ENCODE measurements around the gene EIF3B.

The EIF3B gene

DNA sequence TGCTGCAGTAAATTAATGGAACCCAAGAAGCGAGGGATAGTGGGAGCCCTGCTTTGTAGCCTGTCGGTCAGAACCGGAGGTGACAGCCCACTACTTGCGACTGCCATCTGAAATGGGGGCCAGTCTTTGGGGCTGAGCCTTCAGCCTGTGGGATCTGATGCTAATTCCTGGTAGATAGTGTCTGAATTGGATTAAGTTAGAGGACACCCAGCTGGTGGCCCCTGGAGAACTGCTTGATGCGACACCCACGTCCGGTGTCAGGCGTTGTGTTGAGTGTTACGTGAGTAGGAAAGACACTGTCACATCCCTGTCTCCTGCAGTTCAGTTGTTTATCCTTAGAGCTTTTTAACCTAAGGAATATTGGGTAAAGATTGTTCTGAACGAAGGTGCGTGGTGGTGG lies 5.0 kb downstream of the EIF3B start:
- Histone ChIP-seq H3K79me2 (ENCODE audit: insufficient read depth, low read length) (peaks cover 63% of the 10 kb centered on the region), H2AFZ (ENCODE audit: low read length) (no peak overlapping the region), H3K4me2 (ENCODE audit: low read length) (no peak overlapping the region), H4K20me1 (ENCODE audit: insufficient read depth, low read length) (0 out of 2 replicates have a peak, but pooled peaks cover 2% of the 10 kb centered on the region), H3K27me3 (ENCODE audit: insufficient read depth, low read length) (no peaks in the 10 kb centered on the region), H3K4me1 (ENCODE audit: insufficient read depth, low read length, severe bottlenecking) (peaks cover 29% of the 10 kb centered on the region), H3K9me2 (ENCODE audit: low read depth, low read length) (no peaks in the 10 kb centered on the region), H3K27ac (ENCODE audit: low read depth, low read length, poor library complexity, severe bottlenecking) (no peak overlapping the region), H3F3A (ENCODE audit: insufficient read depth, low read length) (no peaks in the 10 kb centered on the region), H3K9ac (ENCODE audit: low read length) (no peak overlapping the region), H3K4me3 (ENCODE audit: low read depth, low read length, poor library complexity, severe bottlenecking) (no peak overlapping the region), H3K9me3 (ENCODE audit: low read length) (no peaks in the 10 kb centered on the region), H3K36me3 (ENCODE audit: insufficient read depth, low read length) (peaks cover 89% of the 10 kb centered on the region)
- no peak for TF ChIP-seq EZH2 (IDR thresholded peaks at IDR 0.05; ENCODE audit: borderline replicate concordance, low read length)
- TF ChIP-seq, protein P1, sequence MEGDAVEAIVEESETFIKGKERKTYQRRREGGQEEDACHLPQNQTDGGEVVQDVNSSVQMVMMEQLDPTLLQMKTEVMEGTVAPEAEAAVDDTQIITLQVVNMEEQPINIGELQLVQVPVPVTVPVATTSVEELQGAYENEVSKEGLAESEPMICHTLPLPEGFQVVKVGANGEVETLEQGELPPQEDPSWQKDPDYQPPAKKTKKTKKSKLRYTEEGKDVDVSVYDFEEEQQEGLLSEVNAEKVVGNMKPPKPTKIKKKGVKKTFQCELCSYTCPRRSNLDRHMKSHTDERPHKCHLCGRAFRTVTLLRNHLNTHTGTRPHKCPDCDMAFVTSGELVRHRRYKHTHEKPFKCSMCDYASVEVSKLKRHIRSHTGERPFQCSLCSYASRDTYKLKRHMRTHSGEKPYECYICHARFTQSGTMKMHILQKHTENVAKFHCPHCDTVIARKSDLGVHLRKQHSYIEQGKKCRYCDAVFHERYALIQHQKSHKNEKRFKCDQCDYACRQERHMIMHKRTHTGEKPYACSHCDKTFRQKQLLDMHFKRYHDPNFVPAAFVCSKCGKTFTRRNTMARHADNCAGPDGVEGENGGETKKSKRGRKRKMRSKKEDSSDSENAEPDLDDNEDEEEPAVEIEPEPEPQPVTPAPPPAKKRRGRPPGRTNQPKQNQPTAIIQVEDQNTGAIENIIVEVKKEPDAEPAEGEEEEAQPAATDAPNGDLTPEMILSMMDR (IDR thresholded peaks at IDR 0.05; ENCODE audit: low read length): no peak

GRCh38 chr7:2360796-2361195 lies 6.2 kb downstream of the EIF3B start:
- Histone ChIP-seq H3K4me2 (ENCODE audit: low read length) (no peak overlapping the region), H3K9me3 (ENCODE audit: low read length) (no peaks in the 10 kb centered on the region), H3K4me1 (ENCODE audit: insufficient read depth, low read length, severe bottlenecking) (peaks cover 28% of the 10 kb centered on the region), H3K27ac (ENCODE audit: low read depth, low read length, poor library complexity, severe bottlenecking) (no peak overlapping the region), H3K9ac (ENCODE audit: low read length) (no peak overlapping the region), H3K79me2 (ENCODE audit: insufficient read depth, low read length) (peaks cover 54% of the 10 kb centered on the region), H3K36me3 (ENCODE audit: insufficient read depth, low read length) (peaks cover 93% of the 10 kb centered on the region), H3K27me3 (ENCODE audit: insufficient read depth, low read length) (no peaks in the 10 kb centered on the region), H3F3A (ENCODE audit: insufficient read depth, low read length) (no peaks in the 10 kb centered on the region), H2AFZ (ENCODE audit: low read length) (no peak overlapping the region), H3K9me2 (ENCODE audit: low read depth, low read length) (no peaks in the 10 kb centered on the region), H4K20me1 (ENCODE audit: insufficient read depth, low read length) (0 out of 2 replicates have a peak, but pooled peaks cover 4% of the 10 kb centered on the region), H3K4me3 (ENCODE audit: low read depth, low read length, poor library complexity, severe bottlenecking) (no peak overlapping the region)
- TF ChIP-seq EZH2 (IDR thresholded peaks at IDR 0.05; ENCODE audit: borderline replicate concordance, low read length): no peak
- TF ChIP-seq, protein P1 (IDR thresholded peaks at IDR 0.05; ENCODE audit: low read length): no peak

GRCh38 chr7:2362385-2363088 lies 7.9 kb downstream of the EIF3B start:
- no peak overlapping the region for H3K9ac ChIP-seq (ENCODE audit: low read length)
- H3K4me1 ChIP-seq (ENCODE audit: insufficient read depth, low read length, severe bottlenecking): peaks cover 10% of the 10 kb centered on the region
- no peaks in the 10 kb centered on the region for H3K9me3 ChIP-seq (ENCODE audit: low read length)
- H3K4me2 ChIP-seq (ENCODE audit: low read length): no peak overlapping the region
- H3K27ac ChIP-seq (ENCODE audit: low read depth, low read length, poor library complexity, severe bottlenecking): no peak overlapping the region
- H4K20me1 ChIP-seq (ENCODE audit: insufficient read depth, low read length): 0 out of 2 replicates have a peak, but pooled peaks cover 2% of the 10 kb centered on the region
- H3F3A ChIP-seq (ENCODE audit: insufficient read depth, low read length): no peaks in the 10 kb centered on the region
- H2AFZ ChIP-seq (ENCODE audit: low read length): no peak overlapping the region
- H3K27me3 ChIP-seq (ENCODE audit: insufficient read depth, low read length): no peaks in the 10 kb centered on the region
- no peak overlapping the region for H3K4me3 ChIP-seq (ENCODE audit: low read depth, low read length, poor library complexity, severe bottlenecking)
- TF ChIP-seq EZH2 (IDR thresholded peaks at IDR 0.05; ENCODE audit: borderline replicate concordance, low read length): no peak
- TF ChIP-seq, protein P1 (IDR thresholded peaks at IDR 0.05; ENCODE audit: low read length): no peak
- peaks cover 37% of the 10 kb centered on the region for H3K79me2 ChIP-seq (ENCODE audit: insufficient read depth, low read length)
- peaks cover 96% of the 10 kb centered on the region for H3K36me3 ChIP-seq (ENCODE audit: insufficient read depth, low read length)
- H3K9me2 ChIP-seq (ENCODE audit: low read depth, low read length): no peaks in the 10 kb centered on the region
